Common myeloid progenitor, CD34-positive (primary cell): ENCODE measurements around the gene UCP1.

Experiments
- CTCF ChIA-PET: fragments of 350-600 bp; sonication (Branson Sonifier 250); formaldehyde crosslinking; loops from one replicate; lab custom pipeline; 2021; ENCODE audit warnings: antibody characterized with exemption; lab: Charles Lee
- POLR2A ChIA-PET: fragments of 350-600 bp; sonication (Branson Sonifier 250); formaldehyde crosslinking; loops from one replicate; lab custom pipeline; 2021; ENCODE audit warnings: antibody characterized with exemption; lab: Charles Lee
- DNase-seq, 3 donors: peaks; one replicate each; pipeline versions ENCODE4 v3.0.0 to v3.0.0-alpha.2; 2013
- H3K27ac ChIP-seq, 2 experiments: 1 replicate in 1 of 2; 2 replicates in 1 of 2; pipeline ENCODE4 v1.7.0; 2013; ENCODE audit warnings: inconsistent platforms in 2 of 2, low read length in 2 of 2, mild to moderate bottlenecking in 2 of 2, low read depth in 1 of 2, moderate library complexity in 1 of 2; ENCODE audit not compliant: severe bottlenecking in 2 of 2, insufficient read depth in 1 of 2, poor library complexity in 1 of 2
- H3K27me3 ChIP-seq, 5 experiments: replicated peaks in 2 of 5; 1 replicate in 3 of 5; 2 replicates in 2 of 5; pipeline versions ENCODE4 v1.6.1 to v1.7.0; 2013; ENCODE audit warnings: low read length in 4 of 5, mild to moderate bottlenecking in 2 of 5, moderate library complexity in 2 of 5, inconsistent platforms in 1 of 5; ENCODE audit not compliant: insufficient read depth in 5 of 5, control insufficient read depth in 4 of 5
- H3K36me3 ChIP-seq, 4 experiments: 1 replicate in 2 of 4; 2 replicates in 2 of 4; pipeline versions ENCODE4 v1.6.1 to v1.7.0; 2013; ENCODE audit warnings: low read length in 3 of 4, control low read depth in 1 of 4, mild to moderate bottlenecking in 1 of 4; ENCODE audit not compliant: control insufficient read depth in 4 of 4, insufficient read depth in 4 of 4
- H3K4me1 ChIP-seq, 4 experiments: 1 replicate in 3 of 4; 2 replicates in 1 of 4; pipeline versions ENCODE4 v1.6.1 to v1.7.1; 2013; ENCODE audit warnings: low read length in 3 of 4, mild to moderate bottlenecking in 3 of 4, control low read depth in 1 of 4, inconsistent platforms in 1 of 4, moderate library complexity in 1 of 4; ENCODE audit not compliant: control insufficient read depth in 4 of 4, insufficient read depth in 4 of 4; ENCODE audit errors: control extremely low read depth in 1 of 4
- H3K4me3 ChIP-seq, 7 experiments: 1 replicate in 4 of 7; 2 replicates in 3 of 7; pipeline versions ENCODE4 v1.5.1 to v1.7.0; 2013; ENCODE audit warnings: mild to moderate bottlenecking in 7 of 7, low read length in 6 of 7, moderate library complexity in 6 of 7, inconsistent platforms in 2 of 7, low read depth in 2 of 7, control low read depth in 1 of 7; ENCODE audit not compliant: insufficient read depth in 4 of 7, control insufficient read depth in 1 of 7; ENCODE audit errors: extremely low read depth in 1 of 7
- H3K9me3 ChIP-seq, 5 experiments: 1 replicate in 4 of 5; 2 replicates in 1 of 5; pipeline versions ENCODE4 v1.6.1 to v1.7.1; 2013; ENCODE audit warnings: low read length in 4 of 5, mild to moderate bottlenecking in 2 of 5, inconsistent platforms in 1 of 5, low read depth in 1 of 5, moderate library complexity in 1 of 5; ENCODE audit not compliant: control insufficient read depth in 4 of 5, insufficient read depth in 2 of 5; ENCODE audit errors: control extremely low read depth in 1 of 5
- WGBS: methylation state at CpG from one replicate; pipeline ENCODE4 v1.1.5; 2013; ENCODE audit not compliant: insufficient coverage; 5-methylcytosine and 5-hydroxymethylcytosine counted together

Gene UCP1

DNA sequence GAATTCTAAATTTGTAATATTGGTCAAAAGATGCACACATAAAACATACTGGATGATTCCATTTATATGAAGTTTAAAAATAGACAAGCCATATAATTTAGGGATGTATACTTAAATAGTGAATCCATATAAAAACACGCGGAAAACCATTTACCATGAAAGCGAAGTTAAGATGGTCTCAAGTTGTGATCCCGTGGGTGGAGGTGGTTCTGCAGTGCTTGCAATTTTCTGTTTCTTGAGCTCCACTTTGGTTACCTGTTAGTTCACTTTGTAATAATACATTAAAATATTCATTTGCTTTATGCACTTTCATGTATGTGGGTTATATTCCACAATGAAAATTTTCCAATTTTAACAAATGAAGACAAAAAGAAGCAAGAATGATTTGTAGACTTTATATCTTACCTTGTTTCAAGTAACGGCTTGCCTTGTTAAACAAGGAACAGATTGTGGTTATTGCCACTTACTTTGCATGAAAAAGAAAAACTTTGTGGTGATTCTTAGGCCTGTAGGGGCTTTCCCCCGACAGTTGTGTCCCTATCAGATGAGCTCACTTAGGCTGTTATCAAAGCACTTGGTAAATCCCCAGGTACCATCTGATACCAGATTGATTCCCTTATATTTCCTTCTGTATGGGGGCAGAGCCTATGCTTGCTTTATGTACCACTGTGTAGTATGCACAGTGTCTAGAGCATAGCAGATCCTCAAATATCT, 12.2 kb downstream of the UCP1 start:
- no peaks in the 10 kb centered on the region for H3K9me3 ChIP-seq
- no peaks in the 10 kb centered on the region for H3K4me1 ChIP-seq
- peaks cover 0 to 2% (median 0%) of the 10 kb centered on the region in 4 experiments for H3K36me3 ChIP-seq
- ChIA-PET CTCF (no interaction called here), POLR2A (no interaction called here)
- peak in 1 of 3 donors; percentile 5 for DNase-seq
- H3K4me3 ChIP-seq, result no peak overlapping the region
- H3K27ac ChIP-seq, result no peak overlapping the region
- H3K27me3 ChIP-seq, result peaks cover 0 to 3% (median 0%) of the 10 kb centered on the region in 5 experiments
- 83% methylated on average over 2 of the region's 6 CpGs for WGBS

DNA sequence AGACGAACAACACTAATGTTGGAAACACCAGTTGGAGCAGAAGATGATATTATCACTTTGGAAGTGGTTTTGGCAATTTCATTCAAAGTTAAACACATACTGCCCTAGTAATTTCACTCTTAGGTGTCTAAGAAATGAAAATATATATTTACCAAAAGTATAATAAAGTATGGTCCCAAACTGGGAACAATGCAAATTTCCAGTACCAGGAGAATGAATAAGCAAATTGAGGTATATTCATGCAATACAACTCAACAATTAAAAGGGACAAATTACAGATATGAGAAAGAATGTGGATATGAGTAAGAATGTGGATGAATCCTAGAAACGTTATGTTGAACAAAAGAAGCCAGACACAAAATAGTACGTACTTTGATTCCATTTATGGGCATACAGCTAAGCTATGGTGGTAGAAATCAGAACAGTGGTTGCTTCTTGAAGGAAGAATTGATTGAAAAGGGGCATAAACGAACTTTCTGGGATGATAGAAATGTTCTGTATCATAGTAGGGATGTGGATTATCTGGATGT, 34.7 kb downstream of the UCP1 start:
- Histone ChIP-seq H3K9me3 (no peaks in the 10 kb centered on the region), H3K36me3 (peaks cover 7 to 29% (median 14%) of the 10 kb centered on the region in 4 experiments), H3K27ac (no peak overlapping the region), H3K4me1 (no peaks in the 10 kb centered on the region), H3K4me3 (no peak overlapping the region), H3K27me3 (no peaks in the 10 kb centered on the region)
- POLR2A ChIA-PET, result no interaction called here
- CTCF ChIA-PET, result no interaction called here
- DNase-seq, result no peak
- WGBS, result 100% methylated on average over 2 of the region's 4 CpGs

DNA sequence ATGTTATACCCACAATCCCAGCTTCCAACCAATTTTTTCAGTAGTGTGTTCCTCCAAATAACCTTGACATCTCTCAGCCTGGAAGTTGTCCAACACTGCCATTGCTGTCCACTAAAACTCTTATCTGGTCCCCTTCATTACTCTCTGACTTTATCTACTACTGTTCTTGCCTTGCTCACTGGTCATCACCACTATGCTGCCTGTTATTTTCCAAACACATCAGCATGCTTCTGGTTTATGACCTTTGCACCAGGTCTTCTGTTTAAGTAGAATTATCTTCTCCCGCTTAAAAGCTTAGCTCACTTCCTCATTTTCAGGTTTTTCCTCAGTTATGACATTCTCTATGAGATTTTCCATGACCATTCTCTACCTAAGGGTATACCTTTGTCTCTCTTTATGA, 39.3 kb downstream of the UCP1 start:
- Histone ChIP-seq H3K27ac (no peak overlapping the region), H3K36me3 (peaks cover 5 to 22% (median 10%) of the 10 kb centered on the region in 4 experiments), H3K4me3 (no peak overlapping the region), H3K27me3 (no peaks in the 10 kb centered on the region), H3K9me3 (peaks cover 0 to 2% (median 0%) of the 10 kb centered on the region in 5 experiments), H3K4me1 (peaks cover 0 to 8% (median 5%) of the 10 kb centered on the region in 4 experiments)
- CTCF ChIA-PET, result interaction anchor here (1.3 kb wide), 1 partner anchor 14 kb away, joined by 3 read pairs; no protein-coding TSS in a partner anchor
- DNase-seq, result no peak
- POLR2A ChIA-PET, result no interaction called here
- WGBS, result 91% methylated on average over 1 of the region's 1 CpG

DNA sequence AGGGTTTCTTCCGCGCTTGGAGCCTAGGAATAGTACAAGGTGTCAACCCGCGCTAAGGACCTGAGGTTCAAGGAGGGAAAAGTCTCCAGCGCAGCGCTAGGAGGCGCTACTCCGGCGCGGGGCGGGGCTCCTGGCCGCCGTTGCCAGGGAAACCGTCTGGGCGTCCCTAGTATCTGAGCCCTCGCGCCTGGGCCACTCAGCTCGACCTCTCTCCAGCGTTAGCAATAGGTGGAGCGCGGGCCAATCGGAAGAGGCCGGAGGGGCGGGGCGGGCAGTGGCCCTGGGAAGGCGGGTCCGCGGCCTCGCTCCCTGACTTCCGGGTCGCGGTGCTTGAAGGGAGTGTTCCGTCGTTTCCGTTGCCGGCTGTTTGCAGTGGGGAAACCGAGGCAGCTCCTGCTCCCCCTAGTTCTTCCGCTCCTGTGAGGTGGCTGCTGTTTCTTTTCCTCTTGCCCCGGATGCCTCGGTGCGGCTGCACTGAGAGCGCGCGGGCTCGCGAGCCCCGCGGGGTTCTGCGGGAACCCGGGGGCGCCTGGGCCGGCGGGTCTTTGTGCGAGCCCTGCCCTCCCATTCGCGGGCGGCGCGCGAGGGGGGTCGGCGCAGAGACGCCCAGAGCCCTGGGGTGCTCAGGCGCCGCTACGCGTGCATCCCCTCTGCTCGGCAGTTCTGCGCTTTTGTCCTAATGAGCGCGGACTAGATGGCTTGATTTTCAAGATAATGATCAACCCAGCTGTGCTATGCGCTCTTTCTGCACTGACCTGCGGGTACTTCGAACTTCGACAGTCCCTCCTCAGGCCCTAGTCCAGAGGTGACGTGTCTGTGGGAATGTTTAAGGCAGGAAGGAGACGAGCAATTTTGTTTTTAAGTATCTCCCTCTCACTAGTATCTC, 44.7 kb downstream of the UCP1 start, which contains the start of gene ELMOD2:
Gene ELMOD2 (plus strand): TSS at position 312 of the 886 bp plus-strand sequence. CDS start 1,261 bp downstream, outside the sequence.
- peaks cover 0 to 2% (median 0%) of the 10 kb centered on the region in 5 experiments for H3K9me3 ChIP-seq
- 0% methylated on average over 75 of the region's 77 CpGs for WGBS
- CTCF ChIA-PET, result interaction anchor here (0.6 to 4.1 kb wide), 9 partner anchors 12 to 113 kb away, joined by 3 to 15 read pairs (median 3); no protein-coding TSS in a partner anchor

DNA sequence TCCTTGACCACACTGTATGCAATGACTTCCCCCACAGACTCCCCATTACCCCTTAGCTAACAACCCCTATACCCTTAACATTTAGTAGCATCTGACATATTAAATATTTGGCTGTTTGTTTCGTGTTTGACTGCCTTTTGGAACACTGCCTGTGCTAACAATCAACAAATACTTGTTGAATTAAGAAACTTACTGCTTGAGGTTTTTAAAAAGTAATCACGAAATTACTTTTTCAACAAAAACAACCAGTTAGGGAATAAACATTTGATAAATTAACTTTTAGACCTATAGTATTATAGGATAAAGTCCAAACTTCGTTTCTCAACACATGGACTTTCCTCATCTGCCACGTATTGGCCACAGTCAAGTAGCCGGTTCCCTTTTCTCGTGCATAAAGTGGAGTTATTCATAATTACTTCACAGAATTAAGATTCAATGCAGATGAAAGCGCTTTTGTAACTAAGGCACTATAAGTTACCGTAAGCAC, 45.3 kb downstream of the UCP1 start:
- H3K27me3 ChIP-seq, result no peaks in the 10 kb centered on the region
- ChIA-PET CTCF (interaction anchor here (0.8 to 4.1 kb wide), 4 partner anchors 13 to 31 kb away, joined by 3 to 15 read pairs (median 4); no protein-coding TSS in a partner anchor), POLR2A (no interaction called here)
- peaks cover 3 to 13% (median 5%) of the 10 kb centered on the region in 4 experiments for H3K4me1 ChIP-seq
- peak overlapping the region in 6 of 7 experiments; percentile 65 to 98 (median 92) for H3K4me3 ChIP-seq
- 0% methylated on average over 1 of the region's 8 CpGs for WGBS
- H3K9me3 ChIP-seq, result peaks cover 0 to 2% (median 0%) of the 10 kb centered on the region in 5 experiments
- DNase-seq, result no peak
- no peak overlapping the region for H3K27ac ChIP-seq
- H3K36me3 ChIP-seq, result peaks cover 2 to 9% (median 7%) of the 10 kb centered on the region in 4 experiments

More for the DNA sequence above, 44.7 kb downstream of the UCP1 start, which contains the start of gene ELMOD2:
- DNase-seq, result peak; percentile 97 to 99 (median 99)
- POLR2A ChIA-PET, result interaction anchor here (0.6 kb wide), 1 partner anchor 12 kb away, joined by 3 read pairs; no protein-coding TSS in a partner anchor
- H3K4me3 ChIP-seq, result peak within 1 kb of the TSS; percentile 86 to 98 (median 94)
- H3K4me1 ChIP-seq, result peaks cover 3 to 13% (median 5%) of the 10 kb centered on the region in 4 experiments
- peak within 1 kb of the TSS; percentile 8 to 80 for H3K27ac ChIP-seq
- no peaks in the 10 kb centered on the region for H3K27me3 ChIP-seq
- peaks cover 2 to 11% (median 9%) of the 10 kb centered on the region in 4 experiments for H3K36me3 ChIP-seq

DNA sequence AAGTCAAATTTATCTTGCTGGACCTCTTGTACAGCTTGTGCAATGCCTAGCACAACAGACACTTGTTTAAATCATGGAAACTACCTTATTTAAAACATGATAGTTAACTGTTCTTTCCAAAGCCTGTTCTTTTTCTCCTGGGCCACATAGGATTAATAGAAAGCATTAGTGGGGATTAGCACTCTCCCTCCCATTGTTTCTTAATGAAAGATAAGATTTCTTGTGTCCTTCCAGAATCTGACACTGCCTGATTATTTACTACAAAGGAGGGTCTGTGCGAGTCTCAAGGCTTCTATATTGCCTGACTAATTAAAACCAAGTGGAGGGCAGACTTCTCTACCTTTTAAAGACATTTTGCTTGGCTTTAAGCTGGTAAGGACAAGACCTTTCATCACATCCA, 53.3 kb downstream of the UCP1 start:
- ChIA-PET POLR2A (no interaction called here), CTCF (no interaction called here)
- Histone ChIP-seq H3K4me3 (no peak overlapping the region), H3K4me1 (no peaks in the 10 kb centered on the region), H3K9me3 (no peaks in the 10 kb centered on the region), H3K27me3 (peaks cover 0 to 2% (median 0%) of the 10 kb centered on the region in 5 experiments), H3K36me3 (no peaks in the 10 kb centered on the region), H3K27ac (no peak overlapping the region)
- WGBS, result 0% methylated on average over 1 of the region's 1 CpG
- no peak for DNase-seq
